Muscle layer of colon (tissue), 2 donors: ENCODE results near the gene ACSL3.

Source experiments
- H3K27ac ChIP-seq: one replicate; pipeline ENCODE4 v1.7.0; 2013; ENCODE audit warnings: low read depth, mild to moderate bottlenecking, low read length, moderate library complexity
- H3K27me3 ChIP-seq, 2 donors: one replicate each; pipeline ENCODE4 v1.7.0; 2013; ENCODE audit warnings: low read length in 2 of 2, mild to moderate bottlenecking in 2 of 2; ENCODE audit not compliant: insufficient read depth in 2 of 2, control insufficient read depth in 1 of 2
- H3K36me3 ChIP-seq: one replicate; pipeline ENCODE4 v1.7.0; 2013; ENCODE audit warnings: mild to moderate bottlenecking, low read length; ENCODE audit not compliant: insufficient read depth
- H3K4me1 ChIP-seq: one replicate; pipeline ENCODE4 v1.7.0; 2013; ENCODE audit warnings: mild to moderate bottlenecking, low read length; ENCODE audit not compliant: insufficient read depth
- H3K4me3 ChIP-seq, 2 donors: one replicate each; pipeline ENCODE4 v1.7.0; 2013; ENCODE audit warnings: low read length in 2 of 2, low read depth in 1 of 2, mild to moderate bottlenecking in 1 of 2, moderate library complexity in 1 of 2
- H3K9ac ChIP-seq: one replicate; pipeline ENCODE4 v1.7.0; 2013; ENCODE audit warnings: low read length
- H3K9me3 ChIP-seq: one replicate; pipeline ENCODE4 v1.7.0; 2013; ENCODE audit warnings: mild to moderate bottlenecking, low read length
- donor health status: abdominal sarcoma.
- donor health status: Adenocarcinoma of cecum.

The ACSL3 gene

GRCh38 chr2:222872551-222872950 lies 11.7 kb downstream of the ACSL3 start:
- H3K4me1 ChIP-seq = peaks cover 25% of the 10 kb centered on the region
- no peaks in the 10 kb centered on the region for H3K9me3 ChIP-seq
- no peaks in the 10 kb centered on the region for H3K27me3 ChIP-seq
- H3K36me3 ChIP-seq = no peaks in the 10 kb centered on the region
- H3K9ac ChIP-seq = no peak overlapping the region
- H3K4me3 ChIP-seq = no peak overlapping the region
- no peak overlapping the region for H3K27ac ChIP-seq

DNA sequence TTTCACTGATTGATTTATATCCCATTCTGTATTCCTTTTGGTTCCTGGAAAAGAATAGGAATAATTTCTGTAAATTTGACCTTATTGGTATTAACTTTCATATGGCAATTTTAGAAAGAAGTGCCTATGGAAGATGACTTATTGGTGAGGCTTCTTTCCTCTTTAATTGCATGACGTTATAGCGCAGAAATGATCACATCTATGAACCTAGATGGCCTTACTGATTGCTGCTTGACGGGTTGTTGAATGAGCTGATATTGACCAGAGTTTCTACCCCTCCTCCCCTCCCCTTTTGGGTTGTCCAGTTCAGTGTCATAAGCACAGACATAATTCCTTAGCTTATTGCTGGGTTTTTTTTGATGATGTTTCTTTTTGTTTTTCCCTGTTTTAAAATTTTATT lies 14.6 kb downstream of the ACSL3 start:
- Histone ChIP-seq H3K9me3 (no peaks in the 10 kb centered on the region), H3K36me3 (no peaks in the 10 kb centered on the region), H3K9ac (no peak overlapping the region), H3K4me1 (peaks cover 16% of the 10 kb centered on the region), H3K4me3 (no peak overlapping the region), H3K27me3 (no peaks in the 10 kb centered on the region), H3K27ac (no peak overlapping the region)

DNA sequence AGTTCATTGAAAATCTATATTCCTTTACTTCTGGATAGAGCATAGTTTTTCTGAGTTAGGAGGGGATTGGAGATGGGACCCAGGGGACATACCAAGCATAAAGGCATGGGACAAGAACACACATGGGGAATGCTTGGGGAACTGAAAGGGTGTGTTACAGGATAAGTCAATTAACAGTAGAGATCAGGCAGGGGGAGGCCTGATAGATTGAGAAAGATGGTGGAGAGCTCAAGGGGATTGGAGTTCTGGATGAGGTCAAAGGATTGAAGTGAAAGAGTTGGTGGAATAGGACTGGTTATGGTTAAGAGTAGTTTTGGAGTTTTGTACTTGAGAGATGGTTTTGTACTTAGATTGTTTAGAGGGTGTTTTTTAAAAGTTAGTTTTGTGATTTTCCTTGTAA lies 16.1 kb downstream of the ACSL3 start:
- H3K4me3 ChIP-seq = no peak overlapping the region
- H3K36me3 ChIP-seq = no peaks in the 10 kb centered on the region
- H3K27me3 ChIP-seq = no peaks in the 10 kb centered on the region
- no peak overlapping the region for H3K9ac ChIP-seq
- H3K4me1 ChIP-seq = peaks cover 11% of the 10 kb centered on the region
- no peak overlapping the region for H3K27ac ChIP-seq
- no peaks in the 10 kb centered on the region for H3K9me3 ChIP-seq

DNA sequence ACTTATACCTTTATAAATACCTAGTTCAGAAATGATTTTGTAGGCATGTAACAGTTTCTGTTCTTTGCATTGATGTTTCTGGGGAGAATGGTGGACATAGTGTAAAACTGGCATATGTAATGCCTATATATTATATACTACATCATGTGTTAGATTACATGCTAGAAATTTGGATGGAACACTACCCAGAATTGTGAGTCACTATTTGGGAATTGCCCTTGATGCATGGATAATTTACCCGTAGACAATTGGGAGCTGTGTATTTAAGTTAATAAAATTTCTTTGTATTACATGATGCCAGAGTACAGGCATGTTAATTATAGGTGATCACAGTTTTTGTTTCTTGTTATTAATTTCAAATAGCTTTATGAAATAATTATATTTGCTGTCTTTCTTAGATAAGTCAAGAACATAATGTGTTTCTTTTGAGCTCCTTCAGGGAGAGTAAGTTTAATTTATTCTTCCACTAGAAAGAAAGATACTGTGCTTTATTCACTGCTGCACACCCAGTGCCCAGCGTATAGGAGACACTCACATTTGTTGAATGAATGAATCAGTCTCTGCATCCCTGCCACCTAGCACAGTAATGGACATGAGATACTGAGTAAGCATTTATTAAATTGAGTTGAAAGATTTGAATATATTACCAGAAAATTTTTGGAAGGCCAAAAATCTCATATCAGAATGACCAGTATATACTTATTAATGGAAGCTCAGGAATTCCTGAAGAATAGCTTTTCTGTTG lies 16.9 kb downstream of the ACSL3 start:
- Histone ChIP-seq H3K27ac (no peak overlapping the region), H3K4me1 (peaks cover 12% of the 10 kb centered on the region), H3K27me3 (no peaks in the 10 kb centered on the region), H3K4me3 (no peak overlapping the region), H3K9ac (no peak overlapping the region), H3K9me3 (no peaks in the 10 kb centered on the region), H3K36me3 (no peaks in the 10 kb centered on the region)

- peaks cover 19% of the 10 kb centered on the region for H3K4me1 ChIP-seq
- no peak overlapping the region for H3K4me3 ChIP-seq
- no peaks in the 10 kb centered on the region for H3K9me3 ChIP-seq
- no peaks in the 10 kb centered on the region for H3K36me3 ChIP-seq
- H3K27me3 ChIP-seq = no peaks in the 10 kb centered on the region
- H3K9ac ChIP-seq = no peak overlapping the region
- no peak overlapping the region for H3K27ac ChIP-seq
Measured at GRCh38 chr2:222878301-222878876, 17.6 kb downstream of the ACSL3 start.

DNA sequence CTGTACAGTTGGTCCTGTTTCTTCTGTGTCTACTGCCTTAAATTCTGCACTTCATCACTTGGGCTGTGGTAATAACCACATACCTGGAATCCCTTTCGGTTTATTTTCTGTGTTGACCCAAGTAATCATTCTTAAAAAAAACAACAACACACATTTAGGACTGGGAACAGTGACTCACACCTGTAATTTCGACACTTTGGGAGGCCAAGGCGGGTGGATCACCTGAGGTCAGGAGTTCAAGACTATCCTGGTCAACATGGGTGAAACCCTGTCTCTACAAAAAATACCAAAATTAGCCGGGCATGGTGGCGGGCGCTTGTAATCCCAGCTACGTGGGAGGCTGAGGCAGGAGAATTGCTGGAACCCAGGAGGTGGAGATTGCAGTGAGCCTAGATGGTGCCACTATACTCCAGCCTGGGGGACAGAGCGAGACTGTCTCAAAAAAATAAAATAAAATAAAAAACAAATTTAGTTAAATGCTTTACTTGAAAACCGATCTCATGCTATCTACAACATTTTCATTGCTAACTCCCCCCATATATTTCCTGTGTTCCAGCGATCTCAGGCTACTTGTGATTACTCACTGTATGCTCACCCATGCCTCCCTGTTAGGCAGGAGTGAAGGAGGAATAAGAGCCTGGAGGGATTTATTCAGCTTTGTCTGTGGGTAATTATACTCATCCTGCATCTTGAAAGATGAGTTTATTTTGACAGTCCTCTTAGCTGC lies 18.2 kb downstream of the ACSL3 start:
- H3K4me3 ChIP-seq = no peak overlapping the region
- no peak overlapping the region for H3K9ac ChIP-seq
- no peaks in the 10 kb centered on the region for H3K36me3 ChIP-seq
- H3K4me1 ChIP-seq = peaks cover 26% of the 10 kb centered on the region
- H3K27ac ChIP-seq = no peak overlapping the region
- H3K9me3 ChIP-seq = no peaks in the 10 kb centered on the region
- no peaks in the 10 kb centered on the region for H3K27me3 ChIP-seq

GRCh38 chr2:222879604-222879933 lies 18.7 kb downstream of the ACSL3 start:
- Histone ChIP-seq H3K27me3 (no peaks in the 10 kb centered on the region), H3K36me3 (no peaks in the 10 kb centered on the region), H3K4me3 (no peak overlapping the region), H3K9ac (no peak overlapping the region), H3K27ac (no peak overlapping the region), H3K9me3 (no peaks in the 10 kb centered on the region), H3K4me1 (peaks cover 31% of the 10 kb centered on the region)

DNA sequence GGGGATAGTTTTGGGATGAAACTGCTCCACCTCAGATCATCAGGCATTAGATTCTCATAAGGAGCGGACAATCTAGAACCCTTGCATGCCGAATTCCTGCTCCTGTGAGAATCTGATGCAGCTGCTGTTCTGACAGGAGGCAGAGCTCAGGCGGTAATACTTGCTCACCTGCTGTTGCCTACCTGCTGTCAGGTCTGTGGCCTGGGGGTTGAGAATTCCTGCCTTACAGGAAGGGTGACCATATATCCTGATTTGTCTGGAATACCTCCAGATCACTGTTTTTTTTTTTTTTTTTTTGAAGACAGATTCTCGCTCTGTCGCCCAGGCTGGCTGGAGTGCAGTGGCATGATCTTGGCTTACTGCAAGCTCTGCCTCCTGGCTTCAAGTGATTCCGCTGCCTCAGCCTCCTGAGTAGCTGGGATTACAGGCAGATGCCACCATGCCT lies 21.7 kb downstream of the ACSL3 start:
- H3K27me3 ChIP-seq = no peaks in the 10 kb centered on the region
- H3K4me3 ChIP-seq = no peak overlapping the region
- peaks cover 44% of the 10 kb centered on the region for H3K4me1 ChIP-seq
- no peaks in the 10 kb centered on the region for H3K36me3 ChIP-seq
- H3K27ac ChIP-seq = no peak overlapping the region
- H3K9me3 ChIP-seq = no peaks in the 10 kb centered on the region
- H3K9ac ChIP-seq = no peak overlapping the region

DNA sequence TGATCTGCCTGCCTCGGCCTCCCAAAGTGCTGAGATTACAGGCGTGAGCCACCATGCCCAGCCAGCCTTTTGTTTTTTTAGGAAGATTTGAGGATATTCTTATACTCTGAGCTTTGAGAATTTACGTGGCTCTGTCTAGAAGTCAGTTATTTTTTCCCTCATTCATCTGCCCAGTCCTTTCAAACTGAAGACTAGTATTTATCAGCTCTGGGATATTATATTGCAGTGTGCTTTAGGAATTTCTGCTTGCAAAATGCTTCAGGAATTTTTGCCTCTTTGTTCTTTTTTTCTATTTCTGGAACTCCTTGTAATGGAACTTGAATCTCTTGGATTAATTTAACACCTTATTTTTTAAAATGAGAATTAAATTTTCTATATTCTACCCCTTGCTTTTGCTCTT lies 22.6 kb downstream of the ACSL3 start:
- H3K9me3 ChIP-seq = no peaks in the 10 kb centered on the region
- H3K27me3 ChIP-seq = no peaks in the 10 kb centered on the region
- peak overlapping the region; percentile 30 for H3K27ac ChIP-seq
- H3K36me3 ChIP-seq = no peaks in the 10 kb centered on the region
- peaks cover 44% of the 10 kb centered on the region for H3K4me1 ChIP-seq
- no peak overlapping the region for H3K4me3 ChIP-seq
- no peak overlapping the region for H3K9ac ChIP-seq

DNA sequence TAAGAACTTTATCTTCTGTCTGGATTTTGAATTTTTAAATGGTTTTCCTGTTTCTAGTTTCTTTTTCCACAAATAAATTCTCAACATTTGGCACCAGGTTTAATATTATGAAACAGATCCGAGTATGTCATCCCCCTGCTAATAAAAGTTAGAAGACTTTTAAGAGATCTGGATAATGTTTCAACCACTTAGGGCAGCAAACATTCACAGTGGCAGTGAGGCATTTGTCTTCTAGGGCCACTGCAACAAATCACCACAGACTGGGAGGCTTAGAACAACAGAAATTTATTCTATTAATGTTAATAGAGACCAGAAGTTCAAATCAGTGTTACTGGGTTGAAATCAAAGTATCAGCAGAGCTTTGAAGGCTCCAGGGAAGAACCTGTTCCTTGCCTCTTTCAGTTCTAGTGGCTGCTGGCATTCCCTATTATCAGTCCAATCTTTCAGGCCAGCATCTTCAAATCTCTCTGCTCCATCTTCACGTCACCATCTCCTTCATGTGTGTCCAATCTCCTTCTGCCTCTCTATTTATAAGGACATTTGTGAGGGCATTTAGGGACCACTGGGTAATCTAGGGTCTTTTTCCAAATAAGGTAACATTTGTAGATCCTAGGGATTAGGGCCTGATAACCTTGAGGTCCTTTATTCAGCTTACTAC lies 23.4 kb downstream of the ACSL3 start:
- peaks cover 44% of the 10 kb centered on the region for H3K4me1 ChIP-seq

GRCh38 chr2:222884805-222885424 lies 24.1 kb downstream of the ACSL3 start:
- Histone ChIP-seq H3K27ac (peak overlapping the region; percentile 30), H3K4me3 (no peak overlapping the region), H3K36me3 (no peaks in the 10 kb centered on the region), H3K4me1 (peaks cover 37% of the 10 kb centered on the region), H3K9me3 (no peaks in the 10 kb centered on the region), H3K9ac (no peak overlapping the region), H3K27me3 (no peaks in the 10 kb centered on the region)

More for the DNA sequence above, 23.4 kb downstream of the ACSL3 start:
- no peak overlapping the region for H3K4me3 ChIP-seq
- H3K27me3 ChIP-seq = no peaks in the 10 kb centered on the region
- peak overlapping the region; percentile 30 for H3K27ac ChIP-seq
- H3K9ac ChIP-seq = no peak overlapping the region
- no peaks in the 10 kb centered on the region for H3K9me3 ChIP-seq
- no peaks in the 10 kb centered on the region for H3K36me3 ChIP-seq
